ENCODE results near the gene CACNB4. TPM values are rescaled to one million over a fixed set of nuclear protein-coding genes. Genes with fewer than 3 reads are reported as not detected.

CACNB4 gene
- total and polyA plus RNA-seq, 9 of the 15 experiments (the other 6 are each of a cell fraction or from before 2014, with no cell fraction given), result 0.01 to 0.20 (median 0.04) TPM; not detected in 1

- ChIA-PET POLR2A (no interaction called here), CTCF (ENCODE audit: low intra/inter-chr PET ratio) (no interaction called here)
- FAIRE-seq, result peak; percentile 6
- no peak overlapping the region for H3K4me3 ChIP-seq
- in situ Hi-C loops (cut with MboI) (loop anchor here (25.0 kb wide), 1 partner anchor 1458 kb away; no protein-coding TSS in a partner anchor), intact Hi-C loops (cut with micrococcal nuclease) (no loop called here)
- H3K9me1 ChIP-seq (ENCODE audit: control insufficient read depth, insufficient read depth, low read length), result no peaks in the 10 kb centered on the region
- H3K9me3 ChIP-seq (replicated peaks; ENCODE audit: control insufficient read depth, insufficient read depth, low read depth, low read length), result no peaks in the 10 kb centered on the region
- H4K20me1 ChIP-seq (replicated peaks; ENCODE audit: control insufficient read depth, insufficient read depth, low read length), result no peaks in the 10 kb centered on the region
- no TSS peak for BruUV-seq (replicated peaks)
- ATAC-seq, result no peak
- peaks cover 0 to 22% of the 10 kb centered on the region in 2 experiments; a peak in 3 of 5 replicates for H3K27me3 ChIP-seq (ENCODE audit: control insufficient read depth in 2 of 2, insufficient read depth in 2 of 2, low read length in 2 of 2)
- H3K9ac ChIP-seq (ENCODE audit: insufficient read depth in 1 of 2, low read depth in 2 of 2, low read length in 2 of 2), result no peak overlapping the region
- H3K36me3 ChIP-seq (ENCODE audit: control insufficient read depth, insufficient read depth, low read length), result no peaks in the 10 kb centered on the region
- no peak overlapping the region for H2AFZ ChIP-seq (ENCODE audit: low read depth, low read length)
- no peaks in the 10 kb centered on the region for H3K4me1 ChIP-seq (replicated peaks in 1 of 2; ENCODE audit: control insufficient read depth in 2 of 2, insufficient read depth in 2 of 2, low read length in 2 of 2)
- H3K79me2 ChIP-seq (ENCODE audit: control insufficient read depth, insufficient read depth, low read length), result no peaks in the 10 kb centered on the region
- H3K4me2 ChIP-seq (ENCODE audit: insufficient read depth, low read length), result no peak overlapping the region
- WGBS (ENCODE audit: insufficient coverage, low coverage, missing lambda C conversion rate), result 0% methylated on average over 2 of the region's 2 CpGs
- DNase-seq (ENCODE audit: extremely low read depth in 1 of 4, low spot score in 3 of 4), result no peak
- H3K27ac ChIP-seq (ENCODE audit: extremely low read depth, low read depth, low read length), result no peak overlapping the region
- TF ChIP-seq ZKSCAN3 (CRISPR knock-in tag; IDR thresholded peaks at IDR 0.05), result no peak
- TF ChIP-seq ZNF318 (IDR thresholded peaks at IDR 0.05; ENCODE audit: borderline replicate concordance in 1 of 2, low read depth in 1 of 2), result no peak
- no peak for TF ChIP-seq E2F8 (IDR thresholded peaks at IDR 0.05; ENCODE audit: low read depth, partially characterized antibody)
- no peak for TF ChIP-seq GTF2B (IDR thresholded peaks at IDR 0.05; ENCODE audit: extremely low read depth, insufficient read length)
- no peak for TF ChIP-seq NCOA4 (IDR thresholded peaks at IDR 0.05; ENCODE audit: partially characterized antibody)
- no peak for TF ChIP-seq MBD1 (CRISPR knock-in tag; IDR thresholded peaks at IDR 0.05)
- no peak for TF ChIP-seq SIRT6 (IDR thresholded peaks at IDR 0.05; ENCODE audit: low read depth, low read length)
- no peak for TF ChIP-seq SAFB (IDR thresholded peaks at IDR 0.05; ENCODE audit: borderline replicate concordance, low read depth, low read length)
Measured at GRCh38 chr2:152054593-152054992, 44.3 kb downstream of the CACNB4 start.

Data from K562 (cell line).